HG03039 (cell line): ENCODE measurements around the gene EBI3.
"Not testable (repeated sequence)": the region's sequence is repeated elsewhere in the genome, so short reads cannot be mapped to it uniquely, and the experiment has no call there.

ENCODE experiments used
- ATAC-seq: cut with Tn5 transposase; IDR thresholded peaks from one replicate; pipeline ENCODE4 v1.9.1; 2021; ENCODE audit warnings: mild to moderate bottlenecking, moderate library complexity; ENCODE audit not compliant: unreplicated experiment

EBI3 gene

DNA sequence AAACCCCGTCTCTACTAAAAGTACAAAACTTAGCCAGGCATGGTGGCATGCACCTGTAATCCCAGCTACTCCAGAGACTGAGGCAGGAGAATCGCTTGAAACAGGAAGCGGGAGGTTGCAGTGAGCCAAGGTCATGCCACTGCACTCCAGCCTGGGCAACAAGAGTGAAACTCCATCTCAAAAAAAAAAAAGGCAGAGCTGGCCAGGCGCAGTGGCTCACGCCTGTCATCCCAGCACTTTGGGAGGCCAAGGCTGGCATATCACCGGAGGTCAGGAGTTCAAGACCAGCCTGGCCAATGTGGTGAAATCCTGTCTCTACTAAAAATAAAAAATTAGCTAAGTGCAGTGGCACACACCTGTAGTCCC lies 45.0 kb downstream of the EBI3 start:
- not testable (repeated sequence) for ATAC-seq

DNA sequence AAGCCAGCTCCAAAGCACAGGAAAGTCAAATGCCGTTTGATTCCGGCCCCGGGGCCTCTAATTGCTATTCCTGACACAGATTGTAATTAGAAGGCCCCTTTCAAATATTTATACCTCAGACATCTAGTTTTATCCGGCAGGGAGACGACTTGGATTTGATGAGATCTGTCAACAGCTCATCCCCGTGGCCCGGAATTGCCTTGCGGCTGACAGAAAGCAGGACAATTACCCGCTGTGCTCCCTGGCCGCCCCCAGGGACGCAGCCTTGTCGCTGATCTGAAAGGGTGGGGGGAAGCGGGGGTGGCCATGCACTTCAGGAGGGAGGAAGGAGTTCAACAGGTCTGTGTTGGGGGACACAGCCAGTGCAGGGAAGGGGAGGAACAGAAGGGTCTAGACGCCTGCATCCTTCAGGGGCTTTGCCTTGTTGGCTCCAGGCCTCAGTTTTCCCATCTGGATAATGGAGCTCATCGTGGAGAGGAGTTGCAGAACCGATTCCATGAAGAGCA lies 47.9 kb downstream of the EBI3 start:
- ATAC-seq, result no peak

DNA sequence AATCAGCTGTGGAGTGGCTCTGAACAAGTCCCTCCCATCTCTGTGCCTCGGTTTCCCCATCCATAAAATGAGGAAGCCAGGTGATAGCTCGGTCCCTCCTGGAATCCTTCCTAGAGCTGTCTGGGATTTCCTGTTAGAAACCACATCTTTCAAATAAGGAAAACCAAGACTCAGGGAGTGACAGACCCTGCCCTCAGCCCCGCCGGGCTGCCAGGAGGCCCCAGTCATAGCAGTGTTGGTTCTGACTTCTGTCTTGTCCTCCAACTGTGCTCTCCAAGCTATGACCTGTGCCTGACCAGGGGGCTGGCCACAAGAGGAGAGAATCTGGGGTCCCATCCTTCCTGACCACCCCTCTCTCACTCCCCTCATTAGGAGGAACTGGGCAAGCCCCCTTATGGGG lies 48.7 kb downstream of the EBI3 start:
- no peak for ATAC-seq

DNA sequence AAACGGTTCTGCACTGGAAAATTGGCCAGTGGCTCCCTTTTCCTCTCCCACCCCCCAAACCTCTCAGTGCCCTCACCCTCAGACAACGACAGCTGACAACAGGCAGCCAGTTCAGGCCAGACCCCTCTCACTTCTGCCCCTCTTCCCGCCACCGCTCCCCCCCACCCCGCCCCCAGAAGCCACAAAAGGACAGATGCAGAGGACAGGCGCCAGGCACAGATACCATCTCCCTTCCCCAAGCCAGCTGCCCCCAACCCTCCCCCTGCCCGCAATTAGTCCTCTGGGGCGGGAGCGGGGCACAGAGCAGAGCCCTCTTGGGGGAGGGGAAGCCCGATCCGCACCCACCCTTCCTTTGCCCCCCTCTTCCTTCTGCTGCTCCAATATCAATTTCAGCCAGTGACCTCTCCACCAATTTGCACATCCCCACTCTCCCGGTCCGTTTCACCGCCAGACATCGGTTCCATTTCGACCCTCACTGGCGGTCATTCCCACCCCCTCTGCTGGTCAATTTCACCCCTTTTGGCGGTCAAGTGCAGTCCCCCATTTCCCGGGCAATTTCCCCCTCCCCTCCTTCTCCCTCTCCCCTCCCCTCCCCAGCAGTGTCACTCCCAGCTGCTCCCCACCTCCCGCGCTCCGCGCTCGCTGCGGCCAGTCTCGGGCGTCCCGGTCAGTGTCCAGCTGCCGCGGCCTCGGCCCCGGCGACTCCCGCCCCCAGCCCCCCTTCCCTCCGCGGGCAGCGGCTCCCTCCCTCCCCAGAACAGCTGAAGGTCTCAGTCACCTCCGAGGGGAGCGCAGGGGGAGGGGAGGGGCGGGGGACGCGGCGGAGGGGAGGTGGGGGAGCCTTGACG lies 49.3 kb downstream of the EBI3 start, which contains the start of gene SHD:
Gene SHD (plus strand): TSS at position 848 of the 848 bp plus-strand sequence. CDS start 798 bp downstream, outside the sequence.
- no peak for ATAC-seq

DNA sequence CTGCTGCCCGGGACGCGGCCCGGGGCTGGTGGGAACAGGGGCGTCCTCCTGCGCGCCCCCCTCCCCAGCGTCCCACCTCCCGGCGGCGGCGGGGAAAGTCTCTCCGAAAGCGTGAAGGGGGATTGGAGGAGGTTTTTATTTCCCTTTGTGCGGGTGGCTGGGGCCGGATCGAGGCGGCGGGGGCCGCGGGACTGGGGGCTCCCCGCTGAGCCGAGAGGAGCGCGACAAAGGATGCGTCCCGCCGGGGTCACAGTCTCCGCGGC lies 49.9 kb downstream of the EBI3 start:
- ATAC-seq, result no peak

DNA sequence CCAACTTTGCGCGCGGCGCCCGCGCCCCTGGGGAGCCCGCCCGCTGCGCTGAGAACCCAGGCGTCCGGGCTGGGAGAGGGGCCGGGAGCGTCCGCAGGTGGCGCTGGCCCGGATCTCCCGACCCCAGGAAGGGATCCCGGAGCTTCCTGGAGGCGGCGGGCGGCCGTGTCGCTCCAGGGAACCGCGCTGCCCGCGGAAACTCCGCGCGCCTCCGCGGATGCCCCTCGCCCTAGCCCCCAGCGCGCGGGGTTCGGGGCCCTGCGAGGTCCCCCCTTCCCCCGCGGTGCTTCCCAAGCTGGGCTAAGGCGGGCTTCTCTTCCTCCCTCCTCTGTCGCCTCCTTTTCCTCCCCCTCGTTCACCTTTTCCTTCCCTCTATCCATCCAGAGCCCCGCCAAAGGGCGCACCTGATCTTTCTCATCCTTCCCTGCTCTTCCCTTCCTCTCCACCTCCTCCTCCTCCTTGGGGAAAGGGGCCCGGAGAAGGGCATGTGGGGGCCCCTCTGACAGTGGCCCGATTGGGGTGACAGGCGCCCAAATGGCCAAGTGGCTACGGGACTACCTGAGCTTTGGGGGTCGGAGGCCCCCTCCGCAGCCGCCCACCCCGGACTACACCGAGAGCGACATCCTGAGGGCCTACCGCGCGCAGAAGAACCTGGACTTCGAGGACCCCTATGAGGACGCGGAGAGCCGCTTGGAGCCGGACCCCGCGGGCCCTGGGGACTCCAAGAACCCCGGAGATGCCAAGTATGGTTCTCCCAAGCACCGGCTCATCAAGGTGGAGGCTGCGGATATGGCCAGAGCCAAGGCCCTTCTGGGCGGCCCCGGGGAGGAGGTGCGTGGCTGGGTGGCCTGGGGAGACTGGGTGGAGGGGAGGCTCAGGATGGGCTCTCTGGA lies 50.5 kb downstream of the EBI3 start:
- no peak for ATAC-seq

DNA sequence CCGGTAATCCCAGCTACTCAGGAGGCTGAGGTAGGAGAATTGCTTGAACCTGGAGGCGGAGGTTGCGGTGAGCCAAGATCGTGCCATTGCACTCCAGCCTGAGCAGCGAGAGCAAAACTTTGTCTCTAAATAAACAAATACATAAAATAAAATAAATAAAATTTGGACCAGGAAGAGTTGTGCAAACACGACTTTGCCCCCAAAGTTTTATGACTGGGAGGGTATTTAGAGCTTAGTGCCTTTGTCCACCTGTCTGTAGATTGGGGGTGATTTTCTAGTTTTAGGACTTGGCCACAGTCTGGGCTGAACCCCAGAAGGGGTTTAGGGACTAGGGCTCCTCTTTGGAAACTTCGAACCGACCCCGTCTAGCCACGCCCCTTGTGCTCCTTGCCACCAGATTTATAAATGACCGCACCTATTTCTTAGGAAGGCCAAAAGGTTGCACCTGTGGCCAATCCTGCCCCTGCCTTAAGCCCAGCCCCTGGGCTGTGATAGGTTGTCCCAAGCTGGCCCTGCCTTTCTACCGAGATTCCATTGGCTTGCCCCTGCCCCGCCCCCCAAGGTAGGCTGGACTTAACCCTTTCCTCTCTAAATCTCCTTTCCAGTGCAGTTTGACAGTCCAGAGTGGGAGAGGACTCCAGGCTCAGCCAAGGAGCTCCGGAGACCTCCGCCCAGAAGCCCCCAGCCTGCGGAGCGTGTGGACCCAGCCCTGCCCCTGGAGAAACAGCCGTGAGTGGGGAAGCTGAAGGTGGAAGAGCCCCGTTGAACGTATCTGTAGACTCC lies 55.0 kb downstream of the EBI3 start:
- no peak for ATAC-seq

DNA sequence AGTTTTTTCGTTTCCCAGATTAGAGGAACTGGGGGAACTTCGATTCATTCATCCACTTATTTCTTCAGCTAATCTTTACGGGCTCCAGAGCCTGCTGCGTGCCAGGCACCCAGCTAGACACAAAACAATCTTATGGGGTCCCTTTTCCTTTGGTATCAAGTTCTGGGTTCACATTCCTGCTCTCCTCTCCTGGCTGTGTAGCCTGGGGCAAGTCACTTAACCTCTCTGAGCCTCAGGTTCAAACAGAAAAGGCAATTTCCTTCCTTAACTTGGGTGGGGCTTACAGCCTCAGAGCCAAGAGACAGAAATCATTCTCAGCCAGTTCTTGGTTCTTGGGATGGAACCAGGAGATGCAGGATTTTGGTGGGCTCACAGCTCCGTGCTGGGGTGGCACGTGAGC lies 55.7 kb downstream of the EBI3 start:
- no peak for ATAC-seq

DNA sequence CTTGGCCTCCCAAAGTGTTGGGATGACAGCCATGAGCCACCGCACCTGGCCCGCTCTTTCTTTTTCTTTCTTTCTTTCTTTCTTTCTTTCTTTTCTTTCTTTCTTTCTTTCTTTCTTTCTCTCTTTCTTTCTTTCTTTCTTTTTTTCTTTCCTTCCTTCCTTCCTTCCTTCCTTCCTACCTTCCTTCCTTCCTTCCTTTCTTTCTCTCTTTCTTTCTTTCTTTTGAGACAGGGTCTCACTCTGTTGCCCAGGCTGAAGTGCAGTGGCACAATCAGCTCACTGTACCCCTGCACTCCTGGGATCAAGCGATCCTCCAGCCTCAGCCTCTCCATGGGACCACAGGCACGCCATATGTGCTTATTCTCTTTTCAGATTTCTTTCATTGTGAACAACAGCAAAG lies 56.8 kb downstream of the EBI3 start:
- not testable (repeated sequence) for ATAC-seq
